ENCODE measurements around the gene ZNF223.

Gene ZNF223

GRCh38 chr19:44051650-44052402 is at the start of gene ZNF223:
ZNF223 (plus strand) TSS chr19:44052036; CDS start chr19:44055177, 3,141 bp downstream.
- peak; percentile 25 to 66 for DNase-seq (ENCODE audit: low read depth in 2 of 2)

GRCh38 chr19:44002212-44002565 is 49.6 kb upstream of the ZNF223 start:
- DNase-seq (ENCODE audit: low read depth in 2 of 2), result no peak

- DNase-seq (ENCODE audit: low read depth in 2 of 2), result peak; percentile 56 to 71
Observed at GRCh38 chr19:44002566-44003460, 49.0 kb upstream of the ZNF223 start, which contains the start of gene ZNF230. ZNF230 (plus strand) TSS chr19:44002957; CDS start chr19:44007079, 4,122 bp downstream.

GRCh38 chr19:44003461-44004009 is 48.3 kb upstream of the ZNF223 start:
- no peak for DNase-seq (ENCODE audit: low read depth in 2 of 2)

GRCh38 chr19:44005973-44006372 is 45.9 kb upstream of the ZNF223 start:
- no peak for DNase-seq (ENCODE audit: low read depth in 2 of 2)

- DNase-seq (ENCODE audit: low read depth in 2 of 2), result no peak
Observed at GRCh38 chr19:44007473-44007872, 44.4 kb upstream of the ZNF223 start.

- DNase-seq (ENCODE audit: low read depth in 2 of 2), result no peak
Observed at GRCh38 chr19:44010468-44010867, 41.4 kb upstream of the ZNF223 start.

GRCh38 chr19:44019498-44019897 is 32.3 kb upstream of the ZNF223 start:
- DNase-seq (ENCODE audit: low read depth in 2 of 2), result no peak

GRCh38 chr19:44021221-44021620 is 30.6 kb upstream of the ZNF223 start:
- DNase-seq (ENCODE audit: low read depth in 2 of 2), result no peak

GRCh38 chr19:44024900-44025216 is 27.0 kb upstream of the ZNF223 start:
- DNase-seq (ENCODE audit: low read depth in 2 of 2), result no peak

- peak; percentile 52 to 66 for DNase-seq (ENCODE audit: low read depth in 2 of 2)
Observed at GRCh38 chr19:44025217-44025936, 26.5 kb upstream of the ZNF223 start, which contains the start of gene ZNF222. ZNF222 (plus strand) TSS chr19:44025379; CDS start chr19:44025437, 58 bp downstream.

- DNase-seq (ENCODE audit: low read depth in 2 of 2), result no peak
Observed at GRCh38 chr19:44026622-44027021, 25.2 kb upstream of the ZNF223 start.

- DNase-seq (ENCODE audit: low read depth in 2 of 2), result no peak
Observed at GRCh38 chr19:44032001-44032610, 19.7 kb upstream of the ZNF223 start.

GRCh38 chr19:44042147-44042546 is 9.7 kb upstream of the ZNF223 start:
- no peak for DNase-seq (ENCODE audit: low read depth in 2 of 2)

- DNase-seq (ENCODE audit: low read depth in 2 of 2), result peak in 1 of 2 donors; percentile 11
Observed at GRCh38 chr19:44050740-44051649, 841 bp upstream of the ZNF223 start.

- no peak for DNase-seq (ENCODE audit: low read depth in 2 of 2)
Observed at GRCh38 chr19:44055870-44056269, 4.0 kb downstream of the ZNF223 start.

- no peak for DNase-seq (ENCODE audit: low read depth in 2 of 2)
Observed at GRCh38 chr19:44059229-44059628, 7.4 kb downstream of the ZNF223 start.

GRCh38 chr19:44061038-44061437 is 9.2 kb downstream of the ZNF223 start:
- DNase-seq (ENCODE audit: low read depth in 2 of 2), result no peak

- DNase-seq (ENCODE audit: low read depth in 2 of 2), result no peak
Observed at GRCh38 chr19:44066305-44066704, 14.5 kb downstream of the ZNF223 start.

GRCh38 chr19:44069415-44069814 is 17.6 kb downstream of the ZNF223 start:
- no peak for DNase-seq (ENCODE audit: low read depth in 2 of 2)
